Adipocyte (in vitro differentiated cells): Measurements from ENCODE around the gene IL6R.

Experiments used
- DNase-seq: peaks from one replicate; pipeline ENCODE4 v3.0.0-alpha.2; 2015; ENCODE audit warnings: low read depth
- H3K27me3 ChIP-seq: replicated peaks from 2 replicates; pipeline ENCODE4 v1.7.0; 2013; ENCODE audit warnings: mild to moderate bottlenecking, low read length, moderate library complexity; ENCODE audit not compliant: control insufficient read depth, insufficient read depth
- H3K36me3 ChIP-seq: 2 replicates; pipeline ENCODE4 v1.7.0; 2013; ENCODE audit warnings: low read length, mild to moderate bottlenecking, moderate library complexity; ENCODE audit not compliant: control insufficient read depth, insufficient read depth, severe bottlenecking
- H3K4me1 ChIP-seq: 2 replicates; pipeline ENCODE4 v1.7.0; 2013; ENCODE audit warnings: mild to moderate bottlenecking, low read length, moderate library complexity; ENCODE audit not compliant: control insufficient read depth, insufficient read depth
- H3K4me3 ChIP-seq: 2 replicates; pipeline ENCODE4 v1.7.0; 2013; ENCODE audit warnings: mild to moderate bottlenecking, low read length, moderate library complexity
- H3K9ac ChIP-seq: 2 replicates; pipeline ENCODE4 v1.7.0; 2013; ENCODE audit warnings: mild to moderate bottlenecking, low read length, moderate library complexity
- H3K9me3 ChIP-seq: 2 replicates; pipeline ENCODE4 v1.7.0; 2013; ENCODE audit warnings: mild to moderate bottlenecking, low read length, moderate library complexity; ENCODE audit not compliant: control insufficient read depth

The IL6R gene

DNA sequence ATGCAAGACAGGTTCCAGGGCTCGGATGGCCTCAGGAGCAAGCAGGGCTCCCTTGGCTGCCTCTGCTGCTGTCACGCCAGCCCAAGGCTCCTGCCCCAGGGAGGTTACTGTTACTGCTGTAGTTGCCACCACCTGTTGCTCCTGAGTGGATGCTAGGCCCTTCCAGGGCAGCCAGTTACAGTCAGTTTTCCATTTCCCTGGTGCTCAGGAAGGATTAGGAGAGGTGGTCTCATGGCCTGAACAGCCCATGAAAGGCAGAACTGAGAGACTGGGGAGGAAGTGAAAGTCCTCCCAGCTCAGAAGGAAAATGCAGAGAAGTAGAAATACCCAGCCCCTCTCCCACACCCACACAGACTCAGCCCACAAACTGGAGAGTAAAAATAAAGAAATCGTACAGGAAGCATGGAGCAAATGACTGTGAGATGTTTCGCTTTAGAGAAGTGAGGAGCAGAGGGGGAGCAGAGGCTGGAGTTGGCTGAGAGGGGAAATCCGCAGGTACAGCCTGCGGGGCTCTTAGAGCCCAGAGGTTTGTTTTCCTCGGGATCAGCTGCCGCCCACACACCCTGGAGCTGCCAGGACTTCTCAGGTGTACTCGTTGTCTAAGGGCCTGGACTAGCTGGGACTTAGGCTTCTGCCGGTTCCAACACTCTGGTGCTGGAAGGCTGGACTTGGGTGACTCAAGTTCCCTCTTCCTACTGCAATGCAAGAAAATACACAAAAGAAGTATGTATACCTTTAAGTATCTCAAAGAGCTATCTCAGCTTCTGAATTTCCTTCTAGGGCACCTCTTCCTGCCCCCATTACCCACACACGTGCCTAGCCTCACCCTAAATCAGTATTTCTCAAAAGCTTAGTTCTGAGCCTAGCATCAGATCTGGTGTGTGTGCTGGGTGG lies 2.3 kb downstream of the IL6R start:
- DNase-seq = no peak
- H3K27me3 ChIP-seq = no peaks in the 10 kb centered on the region

DNA sequence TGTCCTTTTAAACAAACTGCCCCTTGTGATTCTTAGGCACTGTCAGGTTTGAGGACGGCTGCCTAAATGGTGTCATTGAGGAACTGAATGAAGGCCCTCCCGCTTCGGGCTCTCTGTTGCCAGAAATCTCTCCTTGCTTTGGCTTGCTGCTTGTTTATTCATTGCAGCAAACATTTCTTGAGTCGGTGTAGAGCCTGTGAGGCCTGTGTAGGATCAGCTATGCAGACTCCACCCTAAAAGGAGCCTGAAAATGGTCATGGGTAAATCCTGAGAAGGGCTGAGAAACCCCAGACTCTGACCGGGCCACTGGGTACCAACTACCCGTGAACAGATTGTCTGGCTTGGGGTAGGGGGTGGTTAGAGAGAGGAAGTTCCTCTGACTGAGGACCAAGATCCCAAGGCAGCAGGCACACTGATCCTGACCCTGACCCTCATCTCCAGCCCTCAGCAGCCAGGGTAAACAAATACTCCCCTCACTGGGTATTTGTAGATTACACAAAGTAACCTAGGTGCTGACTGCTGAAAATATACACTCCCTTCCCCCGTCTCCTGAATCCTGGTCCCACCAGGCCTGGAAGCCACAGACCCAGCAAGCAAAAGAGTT lies 3.1 kb downstream of the IL6R start:
- H3K9ac ChIP-seq = peak overlapping the region; percentile 92
- no peaks in the 10 kb centered on the region for H3K9me3 ChIP-seq
- H3K36me3 ChIP-seq = no peaks in the 10 kb centered on the region
- peak; percentile 31 for DNase-seq
- no peaks in the 10 kb centered on the region for H3K27me3 ChIP-seq
- H3K4me1 ChIP-seq = peaks cover 34% of the 10 kb centered on the region
- H3K4me3 ChIP-seq = peak overlapping the region; percentile 88

More for the DNA sequence above, 2.3 kb downstream of the IL6R start:
- Histone ChIP-seq H3K4me1 (peaks cover 34% of the 10 kb centered on the region), H3K36me3 (no peaks in the 10 kb centered on the region), H3K9me3 (no peaks in the 10 kb centered on the region), H3K9ac (peak overlapping the region; percentile 92), H3K4me3 (peak overlapping the region; percentile 88)

DNA sequence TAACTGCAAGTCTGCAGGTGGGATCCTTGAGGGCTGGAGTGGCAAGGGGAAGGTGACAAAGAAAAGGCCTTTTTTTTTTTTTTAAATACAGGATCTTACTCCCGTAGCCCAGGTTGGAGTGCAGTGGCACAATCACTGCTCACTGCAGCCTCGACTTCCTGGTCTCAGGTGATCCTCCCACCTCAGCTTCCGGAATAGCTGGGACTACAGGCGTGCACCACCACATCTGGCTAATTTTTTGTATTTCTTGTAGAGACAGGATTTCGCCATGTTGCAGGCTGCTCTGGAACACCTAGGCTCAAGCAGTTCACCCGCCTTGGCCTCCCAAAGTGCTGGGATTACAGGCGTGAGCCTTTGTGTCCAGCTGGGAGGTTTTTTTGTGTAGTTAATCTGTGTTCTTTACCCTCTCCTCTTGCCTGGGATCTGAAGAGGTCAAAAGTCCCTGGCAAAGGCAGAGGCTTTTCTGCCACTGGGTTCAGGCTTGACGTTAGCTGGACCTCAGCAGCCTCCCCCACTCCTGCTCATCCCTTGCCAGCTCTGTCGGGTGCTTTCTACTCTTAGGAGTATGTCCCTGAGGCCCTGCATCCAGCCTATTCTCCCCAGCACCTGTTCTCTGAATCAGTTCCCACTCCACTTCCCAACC lies 5.2 kb downstream of the IL6R start:
- H3K9me3 ChIP-seq = no peaks in the 10 kb centered on the region
- no peaks in the 10 kb centered on the region for H3K36me3 ChIP-seq
- no peak for DNase-seq
- H3K4me1 ChIP-seq = peaks cover 36% of the 10 kb centered on the region
- no peaks in the 10 kb centered on the region for H3K27me3 ChIP-seq
- H3K9ac ChIP-seq = no peak overlapping the region
- H3K4me3 ChIP-seq = no peak overlapping the region

DNA sequence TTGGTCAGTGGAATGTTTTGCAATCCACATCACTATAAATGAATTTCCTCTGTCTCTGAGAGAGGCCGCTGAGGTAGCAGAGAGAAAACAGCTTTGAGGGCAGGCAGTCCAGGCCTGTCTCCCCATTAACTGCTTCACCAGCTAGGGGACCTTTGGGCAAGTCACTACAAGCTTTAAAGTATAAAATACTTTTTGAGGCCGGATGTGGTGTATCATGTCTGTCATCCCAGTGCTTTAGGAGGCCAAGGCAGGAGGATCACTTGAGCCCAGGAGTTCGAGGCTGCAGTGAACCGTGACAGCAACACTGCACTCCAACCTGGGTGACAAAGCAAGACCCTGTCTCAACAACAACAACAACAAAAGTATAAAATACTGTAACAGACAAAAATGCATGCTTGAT lies 6.4 kb downstream of the IL6R start:
- Histone ChIP-seq H3K4me1 (peaks cover 28% of the 10 kb centered on the region), H3K4me3 (no peak overlapping the region), H3K9me3 (no peaks in the 10 kb centered on the region), H3K27me3 (no peaks in the 10 kb centered on the region), H3K36me3 (no peaks in the 10 kb centered on the region), H3K9ac (no peak overlapping the region)
- no peak for DNase-seq

DNA sequence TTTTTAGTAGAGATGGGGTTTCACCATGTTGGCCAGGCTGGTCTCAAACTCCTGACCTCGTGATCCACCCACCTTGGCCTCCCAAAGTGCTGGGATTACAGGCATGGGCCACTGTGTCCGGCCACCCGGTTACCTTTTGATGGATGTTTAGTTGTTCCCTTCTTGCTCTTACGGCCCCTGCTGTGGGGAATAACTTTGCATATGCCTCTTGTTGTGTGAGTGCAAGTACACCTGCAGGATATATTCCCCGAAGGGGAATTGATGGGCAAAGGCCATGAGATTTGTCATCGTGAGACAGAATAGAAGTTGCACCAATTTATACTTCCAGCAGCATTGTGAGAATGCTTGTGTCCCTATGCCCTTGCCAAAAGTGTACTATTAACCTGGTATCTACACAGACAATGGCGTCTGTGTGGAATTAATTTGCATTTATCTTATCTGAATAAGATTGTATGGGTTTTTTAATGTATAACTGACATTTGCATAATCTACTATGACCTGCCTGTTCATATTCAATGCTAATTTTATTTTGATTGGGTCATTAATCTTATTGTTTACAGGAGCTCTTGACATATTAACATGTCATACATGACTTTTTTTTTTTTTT lies 8.1 kb downstream of the IL6R start:
- Histone ChIP-seq H3K9ac (no peak overlapping the region), H3K9me3 (no peaks in the 10 kb centered on the region), H3K27me3 (no peaks in the 10 kb centered on the region), H3K4me3 (no peak overlapping the region), H3K4me1 (peaks cover 14% of the 10 kb centered on the region), H3K36me3 (no peaks in the 10 kb centered on the region)
- DNase-seq = no peak

DNA sequence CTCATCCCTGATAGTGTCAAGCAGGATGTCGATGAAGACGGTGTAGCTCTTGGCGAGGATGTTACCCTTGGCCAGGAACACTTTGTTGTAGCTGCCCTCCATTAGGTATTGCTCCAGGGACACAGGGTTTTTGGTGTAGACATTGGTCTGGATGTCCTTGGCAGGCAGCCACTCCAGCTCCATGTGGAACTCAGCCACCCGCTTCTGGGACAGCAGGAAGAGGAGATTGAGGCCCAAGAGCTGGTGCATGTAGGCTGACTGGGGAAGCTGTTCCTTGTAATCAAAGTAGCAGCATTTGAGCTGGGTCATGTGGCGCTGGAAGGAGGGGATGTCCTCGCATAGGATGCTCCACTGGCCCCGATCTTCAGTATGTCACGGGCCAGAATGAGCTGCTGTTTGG lies 9.5 kb downstream of the IL6R start:
- Histone ChIP-seq H3K9me3 (no peaks in the 10 kb centered on the region), H3K9ac (no peak overlapping the region), H3K4me1 (peaks cover 24% of the 10 kb centered on the region), H3K4me3 (no peak overlapping the region), H3K36me3 (no peaks in the 10 kb centered on the region), H3K27me3 (no peaks in the 10 kb centered on the region)
- no peak for DNase-seq

DNA sequence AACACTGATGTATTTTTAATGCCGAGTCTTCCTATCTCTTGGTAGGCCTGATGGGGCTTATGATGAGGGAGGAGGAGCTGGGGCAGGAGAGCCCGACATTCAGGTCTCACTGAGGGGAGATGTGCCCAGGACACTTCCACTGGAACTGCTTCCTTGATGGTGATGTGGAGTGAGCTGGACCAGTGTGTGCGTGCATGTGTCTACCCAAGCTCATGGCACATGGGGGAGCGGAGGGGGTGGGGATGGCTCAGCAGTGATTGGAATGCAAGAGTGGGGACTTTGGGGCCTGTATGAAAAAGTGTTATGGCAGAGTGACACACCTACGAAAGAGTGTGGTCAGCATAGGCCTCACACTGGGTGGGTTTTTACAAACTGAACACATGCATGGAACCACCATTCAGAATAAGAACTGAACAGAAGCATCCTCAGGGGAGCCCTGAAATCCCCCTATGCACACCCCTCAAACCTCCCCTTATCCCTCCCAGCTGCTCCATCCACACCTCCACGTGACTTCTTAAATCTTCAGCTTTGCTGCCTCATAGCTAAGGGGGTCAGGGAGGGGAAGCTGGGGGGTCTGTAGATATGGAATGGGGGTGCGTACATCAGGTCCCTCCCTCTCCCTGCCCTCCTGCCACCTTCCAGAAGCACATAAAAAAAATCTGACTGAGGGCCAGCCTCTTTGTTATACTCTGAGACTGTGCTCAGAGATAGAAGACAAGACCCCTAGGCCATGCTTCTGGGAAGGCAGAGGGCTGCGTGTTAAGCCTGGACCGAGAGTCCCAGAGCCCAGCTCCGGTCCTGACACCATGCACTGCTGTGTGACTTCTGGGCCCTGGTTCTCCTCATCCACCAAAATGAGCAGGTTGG lies 11.6 kb downstream of the IL6R start:
- Histone ChIP-seq H3K9ac (no peak overlapping the region), H3K4me1 (peaks cover 41% of the 10 kb centered on the region), H3K4me3 (no peak overlapping the region), H3K9me3 (no peaks in the 10 kb centered on the region), H3K27me3 (no peaks in the 10 kb centered on the region), H3K36me3 (no peaks in the 10 kb centered on the region)
- no peak for DNase-seq

DNA sequence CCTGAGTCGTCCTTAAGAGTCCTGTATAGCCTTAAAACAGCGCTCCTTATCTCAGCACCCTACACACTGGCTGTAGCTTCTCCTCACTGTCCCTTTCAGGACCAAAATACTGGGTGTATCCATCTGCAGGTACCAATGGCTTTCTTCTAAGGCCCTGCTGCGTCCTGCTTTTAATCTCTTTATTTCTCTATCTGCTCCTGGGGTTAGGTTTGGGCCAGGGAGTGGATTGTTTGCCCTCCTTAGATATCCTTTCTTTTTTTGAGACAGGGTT lies 12.1 kb downstream of the IL6R start:
- H3K4me3 ChIP-seq = no peak overlapping the region
- H3K9ac ChIP-seq = no peak overlapping the region
- no peak for DNase-seq
- no peaks in the 10 kb centered on the region for H3K27me3 ChIP-seq
- H3K36me3 ChIP-seq = no peaks in the 10 kb centered on the region
- H3K9me3 ChIP-seq = no peaks in the 10 kb centered on the region
- H3K4me1 ChIP-seq = peaks cover 43% of the 10 kb centered on the region

DNA sequence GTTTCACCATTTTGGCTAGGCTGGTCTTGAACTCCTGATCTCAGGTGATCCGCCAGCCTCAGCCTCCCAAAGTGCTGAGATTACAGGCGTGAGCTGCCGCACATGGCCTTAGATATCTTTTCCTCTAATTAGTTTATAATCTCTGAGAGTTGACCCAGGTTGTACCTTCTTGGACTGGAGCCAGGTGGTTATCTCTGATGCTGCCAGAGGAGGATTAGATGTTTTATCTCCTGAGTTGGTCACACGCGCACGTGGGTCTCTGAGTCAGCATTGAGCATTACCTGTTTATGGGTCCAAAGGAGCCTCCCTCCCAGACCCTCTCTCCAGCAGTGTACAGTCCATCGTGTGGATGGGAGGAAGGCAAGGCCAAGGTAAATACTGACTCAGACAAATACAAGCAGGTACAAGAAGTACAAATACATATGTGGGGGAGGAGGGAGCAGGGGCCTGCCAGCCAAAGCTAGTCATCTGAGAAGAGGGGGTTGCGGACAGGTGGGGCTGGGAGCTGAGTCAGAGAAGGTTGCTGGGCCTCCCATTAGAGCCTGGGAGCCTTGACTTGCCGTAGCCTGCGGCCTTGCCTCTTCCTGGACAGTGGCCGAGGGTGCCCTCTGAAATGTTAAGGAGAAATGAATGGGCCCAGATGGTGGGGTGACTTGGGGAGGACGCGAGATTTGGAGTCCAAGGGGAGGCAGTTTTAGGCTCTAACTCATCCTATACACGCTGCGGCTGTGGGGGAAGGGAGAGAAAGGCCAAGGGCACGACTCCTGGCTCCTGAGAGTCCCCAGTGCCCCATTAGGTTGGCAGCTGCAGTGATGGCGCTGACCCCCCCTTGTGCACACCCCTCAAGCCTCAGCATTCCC lies 13.1 kb downstream of the IL6R start:
- Histone ChIP-seq H3K4me3 (no peak overlapping the region), H3K4me1 (peaks cover 52% of the 10 kb centered on the region), H3K36me3 (no peaks in the 10 kb centered on the region), H3K9me3 (no peaks in the 10 kb centered on the region), H3K27me3 (no peaks in the 10 kb centered on the region), H3K9ac (no peak overlapping the region)
- no peak for DNase-seq

DNA sequence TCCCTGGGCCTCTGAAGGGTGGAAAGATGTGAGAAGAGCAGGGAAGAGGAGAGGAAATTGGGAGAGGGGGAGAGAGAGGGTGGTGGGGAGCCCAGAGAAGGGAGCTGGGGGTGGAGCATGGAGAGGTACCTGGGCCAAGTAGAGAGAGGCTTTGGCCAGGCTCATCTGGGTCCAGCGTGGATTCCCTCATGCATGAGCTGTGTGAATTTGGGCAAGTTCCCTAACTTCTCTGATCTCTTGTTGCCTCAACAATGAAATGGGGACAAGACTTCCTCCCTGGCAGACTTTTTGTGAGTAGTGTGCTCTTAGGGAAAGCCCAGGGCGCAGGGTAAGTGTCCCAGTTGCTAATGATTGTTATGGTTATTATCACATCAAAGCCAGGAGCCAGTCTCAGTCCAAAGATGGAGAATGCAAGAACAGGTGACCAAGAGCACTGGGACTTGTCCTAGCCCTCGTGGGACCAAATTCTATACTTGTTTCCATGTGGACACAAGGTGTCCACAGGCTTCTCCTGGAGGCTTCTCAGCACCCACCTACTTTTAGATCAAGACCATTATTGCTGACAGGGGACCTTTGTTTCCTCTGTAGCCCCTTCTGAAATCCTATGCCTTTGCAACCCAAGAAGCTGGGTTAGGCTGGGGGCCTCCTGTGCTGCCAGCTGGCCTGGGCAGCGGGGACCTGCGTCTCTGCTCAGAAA lies 13.9 kb downstream of the IL6R start:
- Histone ChIP-seq H3K4me1 (peaks cover 60% of the 10 kb centered on the region), H3K36me3 (no peaks in the 10 kb centered on the region), H3K9ac (peak overlapping the region; percentile 46), H3K9me3 (no peaks in the 10 kb centered on the region), H3K27me3 (no peaks in the 10 kb centered on the region), H3K4me3 (peak overlapping the region; percentile 62)
- DNase-seq = no peak
